Measurements from ENCODE around the gene PI4K2A.

DNA sequence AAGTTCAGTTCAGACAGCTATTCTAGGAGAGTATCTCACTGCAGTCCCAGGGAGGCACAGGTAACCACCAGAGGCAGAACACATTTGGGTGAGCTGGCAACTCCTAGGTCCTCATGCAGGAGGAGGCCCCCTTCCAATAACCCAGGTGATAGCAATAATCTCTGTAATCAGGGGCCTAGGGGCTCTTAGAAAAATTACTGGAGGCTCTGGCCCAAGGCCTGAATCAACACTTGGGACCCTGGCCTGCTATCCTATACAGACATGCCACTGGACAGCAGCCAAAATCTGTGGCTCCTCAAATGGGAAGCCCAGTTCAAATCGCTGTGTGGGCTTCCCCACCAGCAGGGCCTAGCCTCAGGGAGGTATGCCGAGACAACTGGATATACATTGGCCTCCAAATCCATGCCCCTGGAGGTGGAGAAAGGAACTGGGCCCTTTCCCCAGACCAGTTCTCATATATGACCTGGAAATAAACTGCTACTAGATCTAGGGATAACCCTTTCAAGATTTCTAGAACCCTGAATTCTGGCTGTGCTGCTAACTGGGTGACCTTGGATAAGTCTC lies 45.0 kb downstream of the PI4K2A start:
- TF ChIP-seq EZH2 (IDR thresholded peaks at IDR 0.05; ENCODE audit: insufficient read depth, poor library complexity, severe bottlenecking) (no peak), EZH2phosphoT487 (IDR thresholded peaks at IDR 0.05; ENCODE audit: insufficient read depth, low read depth) (no peak)
